ENCODE data around the gene TNFAIP3. TPM values are rescaled to one million over a fixed set of nuclear protein-coding genes. Genes with fewer than 3 reads are reported as not detected.
"Not testable (repeated sequence)": the region's sequence is repeated elsewhere in the genome, so short reads cannot be mapped to it uniquely, and the experiment has no call there.

The TNFAIP3 gene
- total RNA-seq, 2 experiments from 2014 or later = 3,816 to 3,885 TPM

GRCh38 chr6:137836788-137837187 lies 30.3 kb upstream of the TNFAIP3 start:
- H3K27ac Mint-ChIP-seq = no peak overlapping the region
- no peak overlapping the region for H3K27ac ChIP-seq (ENCODE audit: low read depth in 1 of 2, low read length in 2 of 2)
- no peaks in the 10 kb centered on the region for H3K36me3 ChIP-seq (ENCODE audit: insufficient read depth, low read length)
- no peak overlapping the region for H3K4me3 Mint-ChIP-seq
- H3K9me3 ChIP-seq (ENCODE audit: control insufficient read depth in 1 of 2, insufficient read depth in 1 of 2, low read length in 2 of 2) = peaks cover 0 to 4% of the 10 kb centered on the region in 2 experiments
- H3K27me3 ChIP-seq (ENCODE audit: control insufficient read depth in 1 of 2, insufficient read depth in 2 of 2, low read length in 2 of 2) = no peaks in the 10 kb centered on the region
- H3K36me3 Mint-ChIP-seq (ENCODE audit: low read depth) = peaks cover 37% of the 10 kb centered on the region
- ChIA-PET POLR2A (no interaction called here), CTCF (no interaction called here)
- no peak overlapping the region for H3K4me3 ChIP-seq (ENCODE audit: low read length)
- intact Hi-C loops (cut with DNase I, micrococcal nuclease) = no loop called here
- ATAC-seq (ENCODE audit: poor library complexity) = no peak
- no peak for TF ChIP-seq CTCF (IDR thresholded peaks at IDR 0.05)
- no peaks in the 10 kb centered on the region for H3K4me1 Mint-ChIP-seq (ENCODE audit: low read depth)
- peaks cover 28% of the 10 kb centered on the region for H3K9me3 Mint-ChIP-seq
- no peaks in the 10 kb centered on the region for H3K27me3 Mint-ChIP-seq
- H3K4me1 ChIP-seq (ENCODE audit: insufficient read depth, low read length) = no peaks in the 10 kb centered on the region
- no peak for DNase-seq

- H3K27me3 ChIP-seq (ENCODE audit: control insufficient read depth in 1 of 2, insufficient read depth in 2 of 2, low read length in 2 of 2); H3K27me3 Mint-ChIP-seq; CTCF ChIA-PET; H3K27ac ChIP-seq (ENCODE audit: low read depth in 1 of 2, low read length in 2 of 2); H3K4me3 ChIP-seq (ENCODE audit: low read length); POLR2A ChIA-PET; H3K36me3 ChIP-seq (ENCODE audit: insufficient read depth, low read length); DNase-seq; H3K9me3 ChIP-seq (ENCODE audit: control insufficient read depth in 1 of 2, insufficient read depth in 1 of 2, low read length in 2 of 2); ATAC-seq (ENCODE audit: poor library complexity); H3K4me3 Mint-ChIP-seq; H3K27ac Mint-ChIP-seq; H3K4me1 ChIP-seq (ENCODE audit: insufficient read depth, low read length); H3K4me1 Mint-ChIP-seq (ENCODE audit: low read depth): not testable (repeated sequence)
- peaks cover 28% of the 10 kb centered on the region for H3K9me3 Mint-ChIP-seq
- H3K36me3 Mint-ChIP-seq (ENCODE audit: low read depth) = peaks cover 46% of the 10 kb centered on the region
- intact Hi-C loops (cut with DNase I, micrococcal nuclease) = loop anchor here in 1 of 2 experiments (1.0 kb wide), 1 partner anchor 9 kb away; no protein-coding TSS in a partner anchor
Measured at GRCh38 chr6:137838090-137838489, 29.0 kb upstream of the TNFAIP3 start.

- CTCF ChIA-PET; H3K9me3 ChIP-seq (ENCODE audit: control insufficient read depth in 1 of 2, insufficient read depth in 1 of 2, low read length in 2 of 2); H3K4me1 Mint-ChIP-seq (ENCODE audit: low read depth); DNase-seq; H3K27ac ChIP-seq (ENCODE audit: low read depth in 1 of 2, low read length in 2 of 2); H3K36me3 ChIP-seq (ENCODE audit: insufficient read depth, low read length); ATAC-seq (ENCODE audit: poor library complexity); POLR2A ChIA-PET; H3K27ac Mint-ChIP-seq; H3K4me1 ChIP-seq (ENCODE audit: insufficient read depth, low read length); H3K27me3 Mint-ChIP-seq; H3K4me3 Mint-ChIP-seq; H3K27me3 ChIP-seq (ENCODE audit: control insufficient read depth in 1 of 2, insufficient read depth in 2 of 2, low read length in 2 of 2); H3K4me3 ChIP-seq (ENCODE audit: low read length): not testable (repeated sequence)
- peaks cover 51% of the 10 kb centered on the region for H3K36me3 Mint-ChIP-seq (ENCODE audit: low read depth)
- intact Hi-C loops (cut with DNase I, micrococcal nuclease) = loop anchor here in 1 of 2 experiments (1.0 kb wide), 1 partner anchor 9 kb away; no protein-coding TSS in a partner anchor
- H3K9me3 Mint-ChIP-seq = peaks cover 32% of the 10 kb centered on the region
Measured at GRCh38 chr6:137838597-137838996, 28.5 kb upstream of the TNFAIP3 start.

GRCh38 chr6:137839076-137839475 lies 28.0 kb upstream of the TNFAIP3 start:
- CTCF ChIA-PET = no interaction called here

More at GRCh38 chr6:137839076-137839475, 28.0 kb upstream of the TNFAIP3 start:
- Histone ChIP-seq H3K4me1 (ENCODE audit: insufficient read depth, low read length) (no peaks in the 10 kb centered on the region), H3K27ac (ENCODE audit: low read depth in 1 of 2, low read length in 2 of 2) (no peak overlapping the region), H3K36me3 (ENCODE audit: insufficient read depth, low read length) (no peaks in the 10 kb centered on the region), H3K9me3 (ENCODE audit: control insufficient read depth in 1 of 2, insufficient read depth in 1 of 2, low read length in 2 of 2) (peaks cover 0 to 4% of the 10 kb centered on the region in 2 experiments), H3K4me3 (ENCODE audit: low read length) (no peak overlapping the region), H3K27me3 (ENCODE audit: control insufficient read depth in 1 of 2, insufficient read depth in 2 of 2, low read length in 2 of 2) (no peaks in the 10 kb centered on the region)
- peaks cover 32% of the 10 kb centered on the region for H3K9me3 Mint-ChIP-seq
- DNase-seq = no peak
- intact Hi-C loops (cut with DNase I, micrococcal nuclease) = no loop called here
- POLR2A ChIA-PET = no interaction called here
- no peak for TF ChIP-seq CTCF (IDR thresholded peaks at IDR 0.05)
- no peaks in the 10 kb centered on the region for H3K4me1 Mint-ChIP-seq (ENCODE audit: low read depth)
- ATAC-seq (ENCODE audit: poor library complexity) = no peak
- H3K4me3 Mint-ChIP-seq = no peak overlapping the region
- H3K36me3 Mint-ChIP-seq (ENCODE audit: low read depth) = peaks cover 51% of the 10 kb centered on the region
- H3K27ac Mint-ChIP-seq = no peak overlapping the region
- no peaks in the 10 kb centered on the region for H3K27me3 Mint-ChIP-seq

Data from CD4-positive, alpha-beta T cell (primary cell).